GM23338 (cell line): ENCODE data around the gene RAI14. TPM values are rescaled to one million over a fixed set of nuclear protein-coding genes. Genes with fewer than 3 reads are reported as not detected.
"Not testable (repeated sequence)": the region's sequence is repeated elsewhere in the genome, so short reads cannot be mapped to it uniquely, and the experiment has no call there.

Experiments
- ATAC-seq: fragments of 200-7000 bp; cut with Tn5 transposase; 3 replicates; pipeline ENCODE4 v1.9.1; 2020
- DNase-seq: peaks from one replicate; pipeline ENCODE4 v3.0.0-alpha.2; 2015; ENCODE audit warnings: low spot score
- H2AFZ ChIP-seq: fragments of 200-600 bp; sonication (generic); 2 replicates; pipeline ENCODE4 v1.8.0; 2016; ENCODE audit warnings: antibody characterized with exemption, mild to moderate bottlenecking, moderate library complexity
- H3F3A ChIP-seq: fragments of 200-600 bp; sonication (generic); replicated peaks from 2 replicates; pipeline ENCODE4 v1.8.0; 2017; ENCODE audit warnings: antibody characterized with exemption, mixed run types, low read depth
- H3K27ac ChIP-seq: fragments of 200-600 bp; sonication (generic); 2 replicates; pipeline ENCODE4 v1.6.1; 2016; ENCODE audit warnings: low read depth
- H3K27me3 ChIP-seq: fragments of 200-600 bp; sonication (generic); 2 replicates; pipeline ENCODE4 v1.8.0; 2016; ENCODE audit warnings: mild to moderate bottlenecking, mixed run types, moderate library complexity; ENCODE audit not compliant: insufficient read depth
- H3K36me3 ChIP-seq: fragments of 200-600 bp; sonication (generic); 2 replicates; pipeline ENCODE4 v1.8.0; 2016; ENCODE audit warnings: mild to moderate bottlenecking; ENCODE audit not compliant: insufficient read depth
- H3K4me1 ChIP-seq: fragments of 200-600 bp; sonication (generic); 2 replicates; pipeline ENCODE4 v1.8.0; 2016; ENCODE audit warnings: mild to moderate bottlenecking, moderate library complexity; ENCODE audit not compliant: insufficient read depth
- H3K4me2 ChIP-seq: fragments of 200-600 bp; sonication (generic); 2 replicates; pipeline ENCODE4 v1.7.1; 2017; ENCODE audit warnings: mixed run types
- H3K4me3 ChIP-seq: fragments of 200-600 bp; sonication (generic); 2 replicates; pipeline ENCODE4 v1.6.1; 2016; ENCODE audit warnings: mixed run types
- H3K79me2 ChIP-seq: fragments of 200-600 bp; sonication (generic); replicated peaks from 2 replicates; pipeline ENCODE4 v1.8.0; 2017; ENCODE audit warnings: mild to moderate bottlenecking; ENCODE audit not compliant: insufficient read depth
- H3K9me2 ChIP-seq: fragments of 200-600 bp; sonication (generic); 2 replicates; pipeline ENCODE4 v1.8.0; 2017; ENCODE audit not compliant: insufficient read depth
- H4K20me1 ChIP-seq: fragments of 200-600 bp; sonication (generic); replicated peaks from 2 replicates; pipeline ENCODE4 v1.8.0; 2017; ENCODE audit warnings: mild to moderate bottlenecking; ENCODE audit not compliant: insufficient read depth
- H3K27ac Mint-ChIP-seq: 2 replicates; pipeline ENCODE4 v1.8.0; 2020; ENCODE audit warnings: inconsistent platforms, mild to moderate bottlenecking, moderate library complexity, mixed read lengths
- H3K27me3 Mint-ChIP-seq: 3 replicates; pipeline ENCODE4 v1.8.0; 2022; ENCODE audit warnings: low read depth, mild to moderate bottlenecking, moderate library complexity, mixed read lengths, inconsistent platforms; ENCODE audit not compliant: insufficient read depth, poor library complexity
- H3K36me3 Mint-ChIP-seq: 3 replicates; pipeline ENCODE4 v1.8.0; 2021; ENCODE audit warnings: low read depth, mild to moderate bottlenecking, inconsistent platforms, moderate library complexity, mixed read lengths
- H3K4me1 Mint-ChIP-seq: 3 replicates; pipeline ENCODE4 v1.8.0; 2020; ENCODE audit warnings: mild to moderate bottlenecking, inconsistent platforms, mixed read lengths
- H3K4me3 Mint-ChIP-seq: 3 replicates; pipeline ENCODE4 v1.8.0; 2021; ENCODE audit warnings: moderate library complexity, mild to moderate bottlenecking, inconsistent platforms, mixed read lengths
- H3K9me3 Mint-ChIP-seq: 3 replicates; pipeline ENCODE4 v1.8.0; 2020; ENCODE audit warnings: moderate library complexity, mild to moderate bottlenecking, inconsistent platforms, mixed read lengths
- CREB1 ChIP-seq: fragments of 250-450 bp; sonication (Bioruptor Pico); IDR thresholded peaks from 2 replicates; pipeline ENCODE4 v1.5.0; 2020; ENCODE audit warnings: low read depth, mild to moderate bottlenecking, moderate library complexity
- JUNB ChIP-seq: IDR thresholded peaks from one replicate; pipeline ENCODE4 v1.6.1; 2016; ENCODE audit warnings: antibody characterized with exemption; ENCODE audit not compliant: unreplicated experiment
- POLR2AphosphoS5 ChIP-seq: IDR thresholded peaks from 2 replicates; pipeline ENCODE4 v1.6.1; 2016; ENCODE audit warnings: antibody characterized with exemption, low read depth
- ZNF331 ChIP-seq: fragments of 250-450 bp; sonication (Bioruptor Pico); IDR thresholded peaks from 2 replicates; pipeline ENCODE4 v1.5.0; 2020; ENCODE audit warnings: low read depth, mild to moderate bottlenecking, moderate library complexity
- polyA plus RNA-seq: library from polyadenylated mRNA; unstranded; fragments of >200 nt; fragmentation: Nextera tagmentation; extraction: Ambion mirVana; gene quantifications from 2 replicates; pipeline ENCODE4 v1.2.1, GENCODE V29; 2016
- total RNA-seq: library from RNA; depleted of rRNA; stranded (reverse); fragments of >200 nt; shearing (Covaris generic); gene quantifications from 2 replicates; pipeline ENCODE4 v1.2.3, GENCODE V29; 2014
- TF ChIP-seq, protein P1 (sequence below): fragments of 250-450 bp; sonication (Bioruptor Pico); IDR thresholded peaks from 2 replicates; pipeline ENCODE4 v1.5.0; 2020; ENCODE audit warnings: mild to moderate bottlenecking, moderate library complexity

Gene RAI14
- total and polyA plus RNA-seq, 2 experiments from 2014 or later: 58.8 to 95.8 TPM

DNA sequence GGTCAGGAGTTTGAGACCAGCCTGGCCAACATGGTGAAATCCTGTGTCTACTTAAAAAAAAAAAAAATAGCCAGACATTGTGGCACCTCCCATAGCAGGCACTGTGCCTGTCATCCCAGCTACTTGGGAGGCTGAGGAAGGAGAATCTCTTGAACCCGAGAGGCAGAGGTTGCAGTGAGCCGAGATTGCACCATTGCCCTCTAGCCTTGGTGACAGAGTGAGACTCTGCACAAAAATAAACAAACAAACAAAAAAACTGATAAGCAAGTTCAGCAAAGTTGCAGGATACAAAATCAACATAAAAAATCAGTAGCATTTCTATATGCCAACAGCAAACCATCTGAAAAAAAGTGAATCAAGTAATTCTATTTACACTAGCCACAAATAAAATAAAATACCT is 118.0 kb downstream of the RAI14 start (continued):
- TF ChIP-seq, protein P1, sequence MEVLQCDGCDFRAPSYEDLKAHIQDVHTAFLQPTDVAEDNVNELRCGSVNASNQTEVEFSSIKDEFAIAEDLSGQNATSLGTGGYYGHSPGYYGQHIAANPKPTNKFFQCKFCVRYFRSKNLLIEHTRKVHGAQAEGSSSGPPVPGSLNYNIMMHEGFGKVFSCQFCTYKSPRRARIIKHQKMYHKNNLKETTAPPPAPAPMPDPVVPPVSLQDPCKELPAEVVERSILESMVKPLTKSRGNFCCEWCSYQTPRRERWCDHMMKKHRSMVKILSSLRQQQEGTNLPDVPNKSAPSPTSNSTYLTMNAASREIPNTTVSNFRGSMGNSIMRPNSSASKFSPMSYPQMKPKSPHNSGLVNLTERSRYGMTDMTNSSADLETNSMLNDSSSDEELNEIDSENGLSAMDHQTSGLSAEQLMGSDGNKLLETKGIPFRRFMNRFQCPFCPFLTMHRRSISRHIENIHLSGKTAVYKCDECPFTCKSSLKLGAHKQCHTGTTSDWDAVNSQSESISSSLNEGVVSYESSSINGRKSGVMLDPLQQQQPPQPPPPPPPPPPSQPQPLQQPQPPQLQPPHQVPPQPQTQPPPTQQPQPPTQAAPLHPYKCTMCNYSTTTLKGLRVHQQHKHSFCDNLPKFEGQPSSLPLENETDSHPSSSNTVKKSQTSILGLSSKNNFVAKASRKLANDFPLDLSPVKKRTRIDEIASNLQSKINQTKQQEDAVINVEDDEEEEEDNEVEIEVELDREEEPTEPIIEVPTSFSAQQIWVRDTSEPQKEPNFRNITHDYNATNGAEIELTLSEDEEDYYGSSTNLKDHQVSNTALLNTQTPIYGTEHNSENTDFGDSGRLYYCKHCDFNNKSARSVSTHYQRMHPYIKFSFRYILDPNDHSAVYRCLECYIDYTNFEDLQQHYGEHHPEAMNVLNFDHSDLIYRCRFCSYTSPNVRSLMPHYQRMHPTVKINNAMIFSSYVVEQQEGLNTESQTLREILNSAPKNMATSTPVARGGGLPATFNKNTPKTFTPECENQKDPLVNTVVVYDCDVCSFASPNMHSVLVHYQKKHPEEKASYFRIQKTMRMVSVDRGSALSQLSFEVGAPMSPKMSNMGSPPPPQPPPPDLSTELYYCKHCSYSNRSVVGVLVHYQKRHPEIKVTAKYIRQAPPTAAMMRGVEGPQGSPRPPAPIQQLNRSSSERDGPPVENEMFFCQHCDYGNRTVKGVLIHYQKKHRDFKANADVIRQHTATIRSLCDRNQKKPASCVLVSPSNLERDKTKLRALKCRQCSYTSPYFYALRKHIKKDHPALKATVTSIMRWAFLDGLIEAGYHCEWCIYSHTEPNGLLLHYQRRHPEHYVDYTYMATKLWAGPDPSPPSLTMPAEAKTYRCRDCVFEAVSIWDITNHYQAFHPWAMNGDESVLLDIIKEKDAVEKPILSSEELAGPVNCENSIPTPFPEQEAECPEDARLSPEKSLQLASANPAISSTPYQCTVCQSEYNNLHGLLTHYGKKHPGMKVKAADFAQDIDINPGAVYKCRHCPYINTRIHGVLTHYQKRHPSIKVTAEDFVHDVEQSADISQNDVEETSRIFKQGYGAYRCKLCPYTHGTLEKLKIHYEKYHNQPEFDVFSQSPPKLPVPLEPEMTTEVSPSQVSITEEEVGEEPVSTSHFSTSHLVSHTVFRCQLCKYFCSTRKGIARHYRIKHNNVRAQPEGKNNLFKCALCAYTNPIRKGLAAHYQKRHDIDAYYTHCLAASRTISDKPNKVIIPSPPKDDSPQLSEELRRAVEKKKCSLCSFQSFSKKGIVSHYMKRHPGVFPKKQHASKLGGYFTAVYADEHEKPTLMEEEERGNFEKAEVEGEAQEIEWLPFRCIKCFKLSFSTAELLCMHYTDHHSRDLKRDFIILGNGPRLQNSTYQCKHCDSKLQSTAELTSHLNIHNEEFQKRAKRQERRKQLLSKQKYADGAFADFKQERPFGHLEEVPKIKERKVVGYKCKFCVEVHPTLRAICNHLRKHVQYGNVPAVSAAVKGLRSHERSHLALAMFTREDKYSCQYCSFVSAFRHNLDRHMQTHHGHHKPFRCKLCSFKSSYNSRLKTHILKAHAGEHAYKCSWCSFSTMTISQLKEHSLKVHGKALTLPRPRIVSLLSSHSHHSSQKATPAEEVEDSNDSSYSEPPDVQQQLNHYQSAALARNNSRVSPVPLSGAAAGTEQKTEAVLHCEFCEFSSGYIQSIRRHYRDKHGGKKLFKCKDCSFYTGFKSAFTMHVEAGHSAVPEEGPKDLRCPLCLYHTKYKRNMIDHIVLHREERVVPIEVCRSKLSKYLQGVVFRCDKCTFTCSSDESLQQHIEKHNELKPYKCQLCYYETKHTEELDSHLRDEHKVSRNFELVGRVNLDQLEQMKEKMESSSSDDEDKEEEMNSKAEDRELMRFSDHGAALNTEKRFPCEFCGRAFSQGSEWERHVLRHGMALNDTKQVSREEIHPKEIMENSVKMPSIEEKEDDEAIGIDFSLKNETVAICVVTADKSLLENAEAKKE (CRISPR knock-in tag): no peak
- no peak for TF ChIP-seq JUNB
- no peak for TF ChIP-seq CREB1 (CRISPR knock-in tag)
- no peak for TF ChIP-seq POLR2AphosphoS5

DNA sequence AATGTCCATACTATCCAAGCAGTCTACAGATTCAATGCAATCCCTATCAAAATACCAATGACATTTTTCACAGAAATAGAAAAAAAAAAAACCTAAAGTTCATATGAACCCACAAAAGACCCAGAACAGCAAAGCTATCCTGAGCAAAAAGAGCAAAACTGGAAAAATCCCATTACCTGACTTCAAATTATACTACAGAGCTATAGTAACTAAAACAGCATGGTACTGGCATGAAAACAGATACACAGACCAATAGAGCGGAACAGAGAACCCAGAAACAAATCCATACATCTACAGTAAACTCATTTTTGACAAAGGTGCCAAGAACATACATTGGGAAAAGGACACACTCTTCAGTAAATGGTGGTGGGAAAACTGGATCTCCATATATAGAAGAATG is 118.5 kb downstream of the RAI14 start:
- not testable (repeated sequence) for H4K20me1 ChIP-seq, ATAC-seq, H3K36me3 ChIP-seq, H3K9me2 ChIP-seq, H3K27ac Mint-ChIP-seq, H3K4me1 ChIP-seq, H3K4me1 Mint-ChIP-seq, H3K27me3 ChIP-seq, H2AFZ ChIP-seq, H3K27ac ChIP-seq, H3F3A ChIP-seq, H3K4me3 Mint-ChIP-seq, H3K27me3 Mint-ChIP-seq, DNase-seq, H3K4me3 ChIP-seq, H3K4me2 ChIP-seq
- H3K79me2 ChIP-seq: peaks cover 38% of the 10 kb centered on the region
- H3K9me3 Mint-ChIP-seq: peaks cover 36% of the 10 kb centered on the region; the same call in 2 of the 3 replicates
- peaks cover 70% of the 10 kb centered on the region for H3K36me3 Mint-ChIP-seq

DNA sequence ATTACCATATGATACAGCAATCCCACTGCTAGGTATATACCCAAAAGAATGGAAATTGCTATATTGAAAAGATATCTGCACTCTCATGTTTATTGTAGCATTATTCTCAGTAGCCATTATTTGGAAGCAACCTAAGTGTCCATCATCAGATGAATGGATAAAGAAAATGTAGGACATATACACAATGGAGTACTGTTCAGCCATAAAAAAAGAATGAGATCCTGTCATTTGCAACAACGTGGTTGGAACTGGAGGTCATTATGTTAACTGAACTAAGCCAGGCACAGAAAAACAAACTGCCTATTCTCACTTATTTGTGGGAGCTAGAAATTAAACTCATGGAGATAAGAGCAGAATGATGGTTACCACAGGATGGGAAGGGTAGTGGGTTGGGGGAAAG is 119.8 kb downstream of the RAI14 start:
- Mint-ChIP-seq H3K4me3 (no peak overlapping the region), H3K27ac (no peak overlapping the region), H3K36me3 (peaks cover 68% of the 10 kb centered on the region), H3K4me1 (no peaks in the 10 kb centered on the region), H3K9me3 (peaks cover 47% of the 10 kb centered on the region), H3K27me3 (no peaks in the 10 kb centered on the region)
- Histone ChIP-seq H3K9me2 (no peaks in the 10 kb centered on the region), H2AFZ (no peak overlapping the region), H3K4me1 (no peaks in the 10 kb centered on the region), H3K4me3 (no peak overlapping the region), H3K27me3 (no peaks in the 10 kb centered on the region), H4K20me1 (no peaks in the 10 kb centered on the region), H3K27ac (no peak overlapping the region), H3F3A (no peaks in the 10 kb centered on the region), H3K36me3 (peaks cover 21% of the 10 kb centered on the region), H3K4me2 (no peak overlapping the region), H3K79me2 (peaks cover 30% of the 10 kb centered on the region)
- ATAC-seq: no peak
- no peak for DNase-seq
- TF ChIP-seq CREB1 (CRISPR knock-in tag) (no peak), ZNF331 (CRISPR knock-in tag) (no peak), JUNB (no peak)
- TF ChIP-seq, protein P1 (CRISPR knock-in tag): no peak
